ENCODE measurements around the gene ZBTB45. TPM values are rescaled to one million over a fixed set of nuclear protein-coding genes. Genes with fewer than 3 reads are reported as not detected.

The ZBTB45 gene
- total RNA-seq, 1 donor from 2014 or later: 2.2 TPM

DNA sequence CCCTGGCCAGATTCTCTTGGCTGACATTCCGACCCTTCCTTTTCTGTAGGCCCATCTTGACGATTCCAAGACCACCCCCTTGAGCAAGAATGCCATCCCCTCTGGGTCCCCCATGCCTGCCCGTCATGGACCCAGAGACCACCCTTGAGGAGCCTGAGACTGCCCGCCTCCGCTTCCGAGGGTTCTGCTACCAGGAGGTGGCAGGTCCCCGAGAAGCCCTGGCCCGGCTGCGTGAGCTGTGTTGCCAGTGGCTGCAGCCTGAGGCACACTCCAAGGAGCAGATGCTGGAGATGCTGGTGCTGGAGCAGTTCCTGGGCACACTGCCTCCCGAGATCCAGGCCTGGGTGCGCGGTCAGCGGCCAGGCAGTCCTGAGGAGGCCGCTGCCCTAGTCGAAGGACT lies 42.5 kb downstream of the ZBTB45 start:
- Histone ChIP-seq H3K9ac (peak overlapping the region; percentile 48), H3K9me3 (ENCODE audit: low read depth) (no peaks in the 10 kb centered on the region), H4K20me1 (ENCODE audit: low read depth) (no peaks in the 10 kb centered on the region), H3K4me3 (peak overlapping the region; percentile 60), H3K27ac (no peak overlapping the region), H3K79me2 (ENCODE audit: low read depth) (no peaks in the 10 kb centered on the region), H3F3A (ENCODE audit: low read depth) (peaks cover 22% of the 10 kb centered on the region), H3K4me2 (peak overlapping the region; percentile 91), H2AFZ (replicated peaks) (no peak overlapping the region), H3K4me1 (peaks cover 9% of the 10 kb centered on the region), H3K27me3 (no peaks in the 10 kb centered on the region), H3K36me3 (no peaks in the 10 kb centered on the region)
- TF ChIP-seq EZH2 (IDR thresholded peaks at IDR 0.05): no peak
- TF ChIP-seq, protein P1, sequence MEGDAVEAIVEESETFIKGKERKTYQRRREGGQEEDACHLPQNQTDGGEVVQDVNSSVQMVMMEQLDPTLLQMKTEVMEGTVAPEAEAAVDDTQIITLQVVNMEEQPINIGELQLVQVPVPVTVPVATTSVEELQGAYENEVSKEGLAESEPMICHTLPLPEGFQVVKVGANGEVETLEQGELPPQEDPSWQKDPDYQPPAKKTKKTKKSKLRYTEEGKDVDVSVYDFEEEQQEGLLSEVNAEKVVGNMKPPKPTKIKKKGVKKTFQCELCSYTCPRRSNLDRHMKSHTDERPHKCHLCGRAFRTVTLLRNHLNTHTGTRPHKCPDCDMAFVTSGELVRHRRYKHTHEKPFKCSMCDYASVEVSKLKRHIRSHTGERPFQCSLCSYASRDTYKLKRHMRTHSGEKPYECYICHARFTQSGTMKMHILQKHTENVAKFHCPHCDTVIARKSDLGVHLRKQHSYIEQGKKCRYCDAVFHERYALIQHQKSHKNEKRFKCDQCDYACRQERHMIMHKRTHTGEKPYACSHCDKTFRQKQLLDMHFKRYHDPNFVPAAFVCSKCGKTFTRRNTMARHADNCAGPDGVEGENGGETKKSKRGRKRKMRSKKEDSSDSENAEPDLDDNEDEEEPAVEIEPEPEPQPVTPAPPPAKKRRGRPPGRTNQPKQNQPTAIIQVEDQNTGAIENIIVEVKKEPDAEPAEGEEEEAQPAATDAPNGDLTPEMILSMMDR (IDR thresholded peaks at IDR 0.05): no peak
- no peak for TF ChIP-seq EZH2phosphoT487 (IDR thresholded peaks at IDR 0.05)
- Mint-ChIP-seq H3K36me3 (peaks cover 9% of the 10 kb centered on the region), H3K4me3 (peak overlapping the region; percentile 96), H3K4me1 (peaks cover 15% of the 10 kb centered on the region), H3K9me3 (no peaks in the 10 kb centered on the region), H3K27ac (peak overlapping the region; percentile 4), H3K27me3 (ENCODE audit: insufficient read depth, low read depth) (peaks cover 7% of the 10 kb centered on the region)
- no peak for DNase-seq (ENCODE audit: low spot score)

DNA sequence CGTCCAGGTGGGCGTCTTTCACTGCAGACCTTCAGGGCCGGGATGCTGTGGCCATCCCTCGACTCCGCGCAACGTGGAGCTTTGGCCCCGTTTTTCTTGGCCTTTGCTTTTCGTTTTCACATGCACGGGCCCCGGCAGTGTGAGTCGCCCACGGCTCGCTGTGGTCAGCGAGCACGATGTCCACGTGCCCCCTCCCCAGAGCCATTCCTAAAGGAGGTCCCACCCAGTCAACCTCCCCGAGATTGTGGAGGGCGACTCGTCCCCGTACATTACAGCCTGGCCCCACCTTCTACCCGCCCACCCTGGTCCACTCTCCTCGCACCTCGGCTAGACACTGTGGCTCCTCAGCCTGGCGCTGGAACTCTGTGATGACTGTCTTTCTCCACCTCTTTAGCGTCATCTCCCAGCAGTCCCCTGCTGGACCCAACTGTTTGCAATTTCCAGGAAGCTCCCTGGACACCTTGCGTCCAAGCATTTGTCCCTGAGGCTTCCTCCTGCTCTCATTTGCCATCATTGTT lies 43.1 kb downstream of the ZBTB45 start:
- Mint-ChIP-seq H3K4me1 (peaks cover 15% of the 10 kb centered on the region), H3K9me3 (no peaks in the 10 kb centered on the region), H3K27me3 (ENCODE audit: insufficient read depth, low read depth) (peaks cover 6% of the 10 kb centered on the region), H3K27ac (peak overlapping the region; percentile 4), H3K36me3 (peaks cover 8% of the 10 kb centered on the region), H3K4me3 (peak overlapping the region; percentile 96)
- H3K9ac ChIP-seq: peak overlapping the region; percentile 48
- H3K4me3 ChIP-seq: peak overlapping the region; percentile 60
- H3K27ac ChIP-seq: peak overlapping the region; percentile 40
- H3K9me3 ChIP-seq (ENCODE audit: low read depth): no peaks in the 10 kb centered on the region
- peak overlapping the region; percentile 22 for H2AFZ ChIP-seq (replicated peaks)
- H4K20me1 ChIP-seq (ENCODE audit: low read depth): no peaks in the 10 kb centered on the region
- H3K4me1 ChIP-seq: peaks cover 9% of the 10 kb centered on the region
- no peaks in the 10 kb centered on the region for H3K79me2 ChIP-seq (ENCODE audit: low read depth)
- no peaks in the 10 kb centered on the region for H3K36me3 ChIP-seq
- peaks cover 22% of the 10 kb centered on the region for H3F3A ChIP-seq (ENCODE audit: low read depth)
- no peaks in the 10 kb centered on the region for H3K27me3 ChIP-seq
- TF ChIP-seq, protein P1 (IDR thresholded peaks at IDR 0.05): no peak
- TF ChIP-seq EZH2phosphoT487 (IDR thresholded peaks at IDR 0.05) (no peak), EZH2 (IDR thresholded peaks at IDR 0.05) (no peak)
- DNase-seq (ENCODE audit: low spot score): no peak
- H3K4me2 ChIP-seq: peak overlapping the region; percentile 91

DNA sequence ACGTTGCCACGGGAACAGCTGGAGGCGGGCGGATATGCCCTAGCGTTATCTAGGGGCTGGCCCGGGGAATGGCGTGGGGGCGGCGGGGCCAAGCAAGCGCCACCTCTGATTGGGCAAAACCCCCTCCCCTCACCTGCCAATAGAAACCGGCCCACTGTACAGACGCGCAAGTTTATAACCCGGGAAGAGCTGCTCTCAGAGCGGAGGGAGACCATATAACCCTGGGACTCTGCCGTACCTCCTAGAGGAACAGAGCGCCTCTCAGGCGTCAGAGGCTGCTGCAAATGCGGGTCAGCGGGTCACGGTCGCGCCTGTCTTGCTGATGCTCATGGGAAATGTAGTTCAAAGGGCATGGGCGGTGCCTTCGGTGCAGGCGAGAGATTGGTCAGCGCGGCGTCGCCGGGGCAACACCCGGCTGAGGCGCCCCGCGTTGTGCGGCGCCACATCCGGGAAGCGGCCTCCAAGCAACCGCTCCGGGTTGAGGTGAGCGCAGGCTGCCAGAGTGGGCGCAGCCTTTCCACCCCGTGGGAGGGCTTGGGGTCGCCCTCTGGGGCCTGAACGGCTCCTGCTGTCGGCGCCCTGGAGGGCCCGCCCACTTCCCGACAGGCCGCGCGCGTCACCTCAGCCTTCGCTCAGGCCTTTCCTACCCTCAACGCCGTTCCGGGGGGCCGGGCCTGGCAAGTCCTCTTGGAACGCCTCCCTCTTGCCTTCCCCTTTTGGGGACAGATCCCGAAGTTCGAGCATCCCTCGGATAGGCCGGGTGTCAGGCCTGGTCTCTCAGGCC lies 43.7 kb downstream of the ZBTB45 start, which contains the start of gene ZNF446:
Gene ZNF446 (plus strand): TSS at position 639 of the 784 bp plus-strand sequence. CDS start 867 bp downstream, outside the sequence.
- Mint-ChIP-seq H3K4me1 (peaks cover 15% of the 10 kb centered on the region), H3K27me3 (ENCODE audit: insufficient read depth, low read depth) (peaks cover 6% of the 10 kb centered on the region), H3K27ac (peak within 1 kb of the TSS; percentile 98), H3K4me3 (peak within 1 kb of the TSS; percentile 96), H3K36me3 (peaks cover 8% of the 10 kb centered on the region), H3K9me3 (no peaks in the 10 kb centered on the region)
- no peak for TF ChIP-seq EZH2 (IDR thresholded peaks at IDR 0.05)
- TF ChIP-seq, protein P1 (IDR thresholded peaks at IDR 0.05): no peak
- no peak for TF ChIP-seq EZH2phosphoT487 (IDR thresholded peaks at IDR 0.05)
- Histone ChIP-seq H2AFZ (replicated peaks) (peak within 1 kb of the TSS; percentile 48), H3K4me2 (peak within 1 kb of the TSS; percentile 91), H3F3A (ENCODE audit: low read depth) (peaks cover 22% of the 10 kb centered on the region), H3K4me1 (peaks cover 9% of the 10 kb centered on the region), H3K79me2 (ENCODE audit: low read depth) (no peaks in the 10 kb centered on the region), H3K27ac (peak within 1 kb of the TSS; percentile 40), H3K4me3 (peak within 1 kb of the TSS; percentile 60), H4K20me1 (ENCODE audit: low read depth) (no peaks in the 10 kb centered on the region), H3K36me3 (no peaks in the 10 kb centered on the region), H3K27me3 (no peaks in the 10 kb centered on the region), H3K9ac (peak within 1 kb of the TSS; percentile 48), H3K9me3 (ENCODE audit: low read depth) (no peaks in the 10 kb centered on the region)
- peak; percentile 98 for DNase-seq (ENCODE audit: low spot score)

Measured in neural progenitor cell (in vitro differentiated cells).